Activated CD4-positive, alpha-beta T cell treated with anti-CD3 and anti-CD28 coated beads for 36 hours (primary cell): ENCODE results near the gene HS3ST6. TPM values are rescaled to one million over a fixed set of nuclear protein-coding genes. Genes with fewer than 3 reads are reported as not detected.
"Not testable (repeated sequence)": the region's sequence is repeated elsewhere in the genome, so short reads cannot be mapped to it uniquely, and the experiment has no call there.

Experiments
- ATAC-seq: fragments of 200-7000 bp; cut with Tn5 transposase; one replicate; pipeline ENCODE4 v1.10.0; 2021; ENCODE audit warnings: mild to moderate bottlenecking, moderate library complexity
- CTCF ChIA-PET: fragments of 350-600 bp; sonication (Branson Sonifier 250); formaldehyde crosslinking; loops from one replicate; lab custom pipeline; 2021; ENCODE audit warnings: antibody characterized with exemption; lab: Charles Lee
- POLR2A ChIA-PET: fragments of 350-600 bp; sonication (Branson Sonifier 250); formaldehyde crosslinking; loops from one replicate; lab custom pipeline; 2021; ENCODE audit warnings: antibody characterized with exemption, inconsistent platforms; lab: Charles Lee
- DNase-seq: peaks from one replicate; pipeline ENCODE4 v3.0.0-alpha.2; 2020
- H3K27ac Mint-ChIP-seq: one replicate; pipeline ENCODE4 v1.8.0; 2021; ENCODE audit warnings: mixed read lengths
- H3K27me3 Mint-ChIP-seq: one replicate; pipeline ENCODE4 v1.8.0; 2021; ENCODE audit warnings: mixed read lengths
- H3K36me3 Mint-ChIP-seq: one replicate; pipeline ENCODE4 v1.8.0; 2021; ENCODE audit warnings: low read depth, mixed read lengths
- H3K4me1 Mint-ChIP-seq: one replicate; pipeline ENCODE4 v1.8.0; 2021; ENCODE audit warnings: mixed read lengths
- H3K4me3 Mint-ChIP-seq: one replicate; pipeline ENCODE4 v1.8.0; 2021; ENCODE audit warnings: mild to moderate bottlenecking, moderate library complexity, mixed read lengths
- H3K9me3 Mint-ChIP-seq: one replicate; pipeline ENCODE4 v1.8.0; 2021; ENCODE audit warnings: low read depth, mixed read lengths
- intact Hi-C, 2 experiments: fragments of 100-400 bp; cut with DNase I in 1 of 2; cut with micrococcal nuclease in 1 of 2; formaldehyde crosslinking; loops; one replicate each; pipeline versions ENCODE4 v1.14.2 to v1.15.1; 2022 to 2024; cut with DNase I, micrococcal nuclease
- total RNA-seq, 2 experiments: library from RNA; stranded (reverse); gene quantifications; one replicate each; pipeline ENCODE4 v1.2.3, GENCODE V29; 2021

Gene HS3ST6
- total RNA-seq, 2 experiments from 2014 or later, result not detected

DNA sequence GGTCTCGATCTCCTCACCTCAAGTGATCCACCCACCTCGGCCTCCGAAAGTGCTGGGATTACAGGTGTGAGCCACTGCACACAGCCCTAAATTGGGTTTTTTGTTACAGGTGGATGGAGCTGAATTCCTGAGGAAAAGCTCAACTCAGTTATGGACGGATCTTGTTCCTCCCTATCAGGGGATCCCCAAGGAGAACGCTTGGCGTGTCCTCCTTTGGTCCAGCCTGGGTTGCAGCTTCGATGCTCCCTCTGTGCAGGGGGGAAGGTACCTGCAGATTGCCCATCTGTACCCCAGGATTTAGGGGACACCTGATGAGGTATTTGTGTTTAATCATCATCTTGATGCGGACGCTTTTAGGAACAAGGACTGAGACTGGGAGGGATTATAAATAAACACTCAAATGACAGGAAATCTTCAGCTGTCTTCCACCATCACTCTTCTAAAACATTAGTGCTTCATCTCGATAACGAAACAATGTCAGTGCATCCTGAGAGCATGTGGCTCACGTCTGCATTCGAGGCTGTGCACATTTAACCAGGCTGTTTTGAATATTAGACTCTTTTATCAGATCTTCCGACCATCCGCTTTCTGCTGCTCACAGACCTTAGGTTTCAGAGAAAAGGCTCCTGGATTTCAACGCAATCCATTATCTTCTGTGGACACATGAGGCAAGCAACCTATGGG lies 28.0 kb downstream of the HS3ST6 start:
- Mint-ChIP-seq H3K9me3 (no peaks in the 10 kb centered on the region), H3K4me1 (no peaks in the 10 kb centered on the region), H3K27me3 (peaks cover 5% of the 10 kb centered on the region), H3K4me3 (no peak overlapping the region), H3K27ac (no peak overlapping the region), H3K36me3 (no peaks in the 10 kb centered on the region)
- intact Hi-C loops, result no loop called here
- DNase-seq (no peak), ATAC-seq (no peak)
- ChIA-PET POLR2A (no interaction called here), CTCF (interaction anchor here (0.6 kb wide), 1 partner anchor 933 kb away, joined by 4 read pairs; no protein-coding TSS in a partner anchor)

DNA sequence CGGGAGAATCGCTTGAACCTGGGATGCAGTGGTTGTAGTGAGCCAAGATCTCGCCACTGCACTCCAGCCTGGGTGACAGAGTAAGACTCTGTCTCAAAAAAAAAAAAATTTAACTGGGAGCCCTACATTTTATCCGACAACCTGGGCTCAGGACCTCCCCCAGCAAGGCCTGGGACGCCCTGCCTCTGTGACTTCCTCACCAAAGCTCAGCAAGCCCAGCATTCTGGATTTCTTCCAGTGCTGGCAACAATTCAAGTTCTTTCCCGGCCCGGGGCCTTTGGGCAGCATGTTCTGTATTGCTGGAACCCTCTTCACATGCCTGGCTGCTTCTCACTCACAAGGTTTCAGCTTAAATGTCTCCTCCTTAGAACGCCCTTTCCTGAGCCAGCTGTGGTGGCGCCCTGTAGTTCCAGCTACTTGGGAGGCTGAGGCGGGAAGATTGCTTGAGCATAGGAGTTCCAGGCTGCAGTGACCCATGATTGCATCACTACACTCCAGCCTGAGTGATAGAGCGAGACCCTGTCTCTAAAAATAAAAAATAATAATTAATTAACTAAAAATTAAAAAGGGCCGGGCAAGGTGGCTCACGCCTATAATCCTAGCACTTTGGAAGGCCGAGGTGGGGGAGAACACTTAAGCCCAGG lies 30.4 kb downstream of the HS3ST6 start:
- CTCF ChIA-PET, result interaction anchor here (0.8 kb wide), 1 partner anchor 19 kb away, joined by 3 read pairs; no protein-coding TSS in a partner anchor
- intact Hi-C loops, result no loop called here

DNA sequence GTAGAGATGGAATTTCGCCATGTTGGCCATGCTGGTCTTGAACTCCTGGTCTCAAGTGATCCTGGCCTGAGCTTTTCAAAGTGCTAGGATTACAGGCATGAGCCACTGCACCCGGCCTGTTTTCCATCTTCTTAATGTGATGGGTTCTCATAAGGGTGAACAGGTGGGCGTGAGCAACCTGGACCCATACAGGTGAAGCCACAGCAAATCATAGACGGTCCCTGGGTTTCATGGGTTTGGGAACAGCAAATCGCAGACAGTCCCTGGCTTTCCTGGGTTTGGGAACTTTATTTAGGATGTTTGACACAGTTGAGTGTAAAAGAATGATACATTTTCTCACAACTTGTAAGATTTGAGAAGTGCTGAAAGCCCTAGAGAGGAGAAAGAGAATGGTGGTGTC lies 33.3 kb downstream of the HS3ST6 start:
- Mint-ChIP-seq H3K27ac (no peak overlapping the region), H3K4me1 (no peaks in the 10 kb centered on the region), H3K9me3 (no peaks in the 10 kb centered on the region), H3K36me3 (no peaks in the 10 kb centered on the region), H3K4me3 (no peak overlapping the region), H3K27me3 (peaks cover 6% of the 10 kb centered on the region)
- ATAC-seq (no peak), DNase-seq (no peak)
- ChIA-PET CTCF (interaction anchor here (1.1 to 1.6 kb wide), 2 partner anchors 23 to 44 kb away, joined by 3 to 6 read pairs; no protein-coding TSS in a partner anchor), POLR2A (no interaction called here)
- intact Hi-C loops, result no loop called here

More for the DNA sequence above, 30.4 kb downstream of the HS3ST6 start:
- POLR2A ChIA-PET, result no interaction called here
- no peak overlapping the region for H3K4me3 Mint-ChIP-seq
- ATAC-seq (no peak), DNase-seq (no peak)
- no peaks in the 10 kb centered on the region for H3K9me3 Mint-ChIP-seq
- H3K27ac Mint-ChIP-seq, result no peak overlapping the region
- no peaks in the 10 kb centered on the region for H3K4me1 Mint-ChIP-seq
- no peaks in the 10 kb centered on the region for H3K36me3 Mint-ChIP-seq
- peaks cover 8% of the 10 kb centered on the region for H3K27me3 Mint-ChIP-seq

DNA sequence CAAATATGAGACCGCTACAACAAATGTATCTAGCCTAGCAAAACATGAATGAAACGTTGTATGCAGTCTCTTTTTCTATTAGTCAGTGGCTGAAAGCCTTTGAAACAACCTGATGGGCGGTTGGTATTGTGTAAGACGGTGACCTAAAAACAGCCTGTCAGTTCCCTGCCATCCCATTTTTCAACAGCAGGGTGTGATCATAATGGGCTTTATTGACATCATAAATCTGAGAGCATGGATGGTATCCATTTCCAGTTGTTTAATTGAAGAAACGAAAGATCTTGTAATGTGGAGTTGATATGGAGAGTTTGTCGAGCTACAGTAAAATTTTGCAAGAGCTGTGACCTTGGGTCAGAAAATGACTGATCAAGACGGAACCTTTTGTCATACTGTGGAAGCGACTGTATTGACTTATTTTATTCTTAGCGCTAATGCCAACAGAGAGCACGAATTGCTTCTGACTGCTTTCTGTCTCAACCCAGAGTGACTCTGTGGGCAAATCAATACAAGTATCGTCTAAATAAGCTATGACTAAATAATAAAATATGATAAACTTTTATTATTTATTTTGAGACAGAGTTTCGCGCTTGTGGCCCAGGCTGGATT lies 34.0 kb downstream of the HS3ST6 start:
- peaks cover 6% of the 10 kb centered on the region for H3K27me3 Mint-ChIP-seq
- DNase-seq (peak; percentile 27), ATAC-seq (peak; percentile 44)
- H3K27ac Mint-ChIP-seq, result no peak overlapping the region
- H3K9me3 Mint-ChIP-seq, result no peaks in the 10 kb centered on the region
- H3K4me3 Mint-ChIP-seq, result no peak overlapping the region
- POLR2A ChIA-PET, result no interaction called here
- intact Hi-C loops, result no loop called here
- no peaks in the 10 kb centered on the region for H3K36me3 Mint-ChIP-seq
- H3K4me1 Mint-ChIP-seq, result no peaks in the 10 kb centered on the region
- CTCF ChIA-PET, result interaction anchor here (1.1 to 1.6 kb wide), 2 partner anchors 22 to 44 kb away, joined by 3 to 6 read pairs; no protein-coding TSS in a partner anchor

DNA sequence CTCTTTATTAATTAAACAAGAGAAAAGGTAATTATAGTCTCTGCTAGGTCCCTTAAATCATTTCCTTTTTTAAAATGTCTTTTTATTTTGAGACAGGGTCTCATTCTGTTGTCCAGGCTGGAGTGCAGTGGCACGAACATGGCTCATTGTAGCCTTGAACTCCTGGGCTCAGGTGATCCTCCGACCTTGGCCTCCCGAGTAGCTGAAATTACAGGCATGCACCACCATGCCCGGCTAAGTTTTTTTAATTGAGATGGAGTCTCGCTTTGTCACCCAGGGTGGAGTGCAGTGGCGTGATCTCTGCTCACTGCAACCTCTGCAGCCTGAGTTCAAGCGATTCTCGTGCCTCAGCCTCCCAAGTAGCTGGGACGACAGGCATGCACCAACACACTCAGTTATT lies 37.0 kb downstream of the HS3ST6 start:
- H3K4me3 Mint-ChIP-seq, DNase-seq, intact Hi-C loops, POLR2A ChIA-PET, H3K9me3 Mint-ChIP-seq, ATAC-seq, H3K27ac Mint-ChIP-seq, H3K36me3 Mint-ChIP-seq, H3K4me1 Mint-ChIP-seq: not testable (repeated sequence)
- CTCF ChIA-PET, result interaction anchor here (0.9 kb wide), 1 partner anchor 12 kb away, joined by 3 read pairs; no protein-coding TSS in a partner anchor
- H3K27me3 Mint-ChIP-seq, result peaks cover 11% of the 10 kb centered on the region

DNA sequence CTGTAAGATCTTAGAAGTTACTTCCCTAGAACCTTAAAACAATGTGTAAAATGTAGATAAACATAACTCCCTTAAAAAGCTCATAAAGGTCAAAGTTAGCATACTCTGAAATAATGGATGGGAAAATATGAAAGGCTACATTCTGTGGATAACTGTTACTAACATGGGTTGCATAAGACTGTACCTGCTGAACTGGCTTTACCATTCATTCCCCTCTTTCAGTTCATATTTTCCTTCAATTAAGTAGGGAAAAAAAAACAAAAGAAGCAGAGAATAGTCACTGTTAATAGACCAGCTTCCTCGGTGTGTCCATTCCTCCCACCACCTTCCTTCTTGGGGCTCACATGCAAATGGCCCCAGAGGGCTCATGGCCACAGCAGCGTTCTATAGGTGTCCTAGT lies 38.7 kb downstream of the HS3ST6 start:
- intact Hi-C loops, result no loop called here
- Mint-ChIP-seq H3K4me3 (no peak overlapping the region), H3K36me3 (no peaks in the 10 kb centered on the region), H3K27ac (no peak overlapping the region), H3K9me3 (no peaks in the 10 kb centered on the region), H3K4me1 (no peaks in the 10 kb centered on the region), H3K27me3 (peaks cover 14% of the 10 kb centered on the region)
- DNase-seq, result no peak
- ChIA-PET CTCF (no interaction called here), POLR2A (no interaction called here)
- no peak for ATAC-seq

DNA sequence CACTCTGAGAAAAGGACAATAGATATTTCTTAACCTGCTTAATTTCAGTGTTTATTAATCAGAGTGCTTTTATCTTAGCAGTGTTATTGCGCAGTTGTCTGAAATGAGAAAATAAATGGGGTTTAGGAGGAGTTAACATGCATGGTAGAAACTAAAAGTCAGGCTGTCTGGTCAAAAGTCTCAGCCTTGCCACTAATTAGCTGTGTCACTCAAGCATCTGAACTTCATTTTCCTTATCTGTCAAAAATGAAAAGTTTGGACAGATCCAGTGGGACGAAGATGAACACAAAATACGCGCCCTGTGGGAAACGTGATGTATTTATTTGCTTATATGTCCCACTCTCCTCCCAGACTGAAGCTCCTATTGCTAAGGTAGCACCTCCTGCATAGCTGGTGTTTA lies 40.0 kb downstream of the HS3ST6 start:
- DNase-seq (no peak), ATAC-seq (no peak)
- H3K27ac Mint-ChIP-seq, result no peak overlapping the region
- H3K4me3 Mint-ChIP-seq, result no peak overlapping the region
- CTCF ChIA-PET, result interaction anchor here (1.5 to 1.9 kb wide), 2 partner anchors 9 to 51 kb away, joined by 5 read pairs; no protein-coding TSS in a partner anchor
- intact Hi-C loops, result no loop called here
- POLR2A ChIA-PET, result interaction anchor here (0.5 kb wide), 1 partner anchor 94 kb away, joined by 4 read pairs; no protein-coding TSS in a partner anchor
- H3K36me3 Mint-ChIP-seq, result no peaks in the 10 kb centered on the region
- no peaks in the 10 kb centered on the region for H3K9me3 Mint-ChIP-seq
- peaks cover 17% of the 10 kb centered on the region for H3K27me3 Mint-ChIP-seq
- no peaks in the 10 kb centered on the region for H3K4me1 Mint-ChIP-seq

DNA sequence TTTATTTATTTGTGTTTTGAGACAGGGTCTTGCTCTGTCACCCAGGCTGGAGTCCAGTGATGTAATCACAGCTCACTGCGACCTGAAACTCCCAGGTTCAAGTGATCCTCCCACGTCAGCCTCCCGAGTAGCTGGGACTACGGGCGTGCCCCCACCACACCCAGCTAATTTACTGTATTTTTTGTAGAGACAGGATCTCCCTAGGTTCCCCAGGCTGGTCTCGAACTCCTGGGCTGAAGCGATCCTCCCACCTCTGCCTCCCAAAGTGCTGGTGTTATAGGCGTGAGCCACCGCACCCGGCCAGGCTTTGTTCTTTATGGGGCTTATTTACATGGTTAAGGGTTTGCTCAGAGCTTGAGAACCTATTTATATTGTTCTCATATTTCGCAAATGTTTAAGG lies 40.4 kb downstream of the HS3ST6 start:
- H3K27ac Mint-ChIP-seq, result no peak overlapping the region
- H3K27me3 Mint-ChIP-seq, result peaks cover 17% of the 10 kb centered on the region
- no peak overlapping the region for H3K4me3 Mint-ChIP-seq
- H3K36me3 Mint-ChIP-seq, result no peaks in the 10 kb centered on the region
- intact Hi-C loops, result no loop called here
- ChIA-PET CTCF (interaction anchor here (1.5 to 2.6 kb wide), 3 partner anchors 9 to 51 kb away, joined by 5 to 6 read pairs (median 5); no protein-coding TSS in a partner anchor), POLR2A (no interaction called here)
- no peaks in the 10 kb centered on the region for H3K9me3 Mint-ChIP-seq
- DNase-seq (no peak), ATAC-seq (no peak)
- no peaks in the 10 kb centered on the region for H3K4me1 Mint-ChIP-seq

DNA sequence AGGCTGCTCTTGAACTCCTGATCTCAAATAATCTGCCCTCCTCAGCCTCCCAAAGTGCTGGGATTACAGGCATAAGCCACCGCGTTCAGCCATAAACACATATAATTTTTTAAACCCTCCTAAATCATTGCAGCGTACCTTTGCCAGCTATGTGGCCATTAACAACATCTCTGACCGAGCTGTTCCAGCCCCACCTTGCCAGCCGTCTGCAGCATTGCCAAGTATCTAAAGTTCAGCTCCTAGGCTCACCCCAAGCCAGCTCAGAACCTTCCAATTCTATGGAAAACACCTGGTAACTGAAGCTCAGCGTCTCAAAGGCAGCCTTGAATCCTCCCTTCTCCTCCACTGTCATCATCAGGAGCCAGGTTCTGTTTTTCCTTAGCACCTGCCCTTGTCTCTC lies 41.1 kb downstream of the HS3ST6 start:
- DNase-seq (no peak), ATAC-seq (no peak)
- Mint-ChIP-seq H3K4me1 (peaks cover 3% of the 10 kb centered on the region), H3K27ac (no peak overlapping the region), H3K27me3 (peaks cover 23% of the 10 kb centered on the region), H3K36me3 (no peaks in the 10 kb centered on the region), H3K4me3 (no peak overlapping the region), H3K9me3 (no peaks in the 10 kb centered on the region)
- ChIA-PET CTCF (interaction anchor here (0.9 to 2.6 kb wide), 3 partner anchors 8 to 15 kb away, joined by 4 to 6 read pairs (median 5); no protein-coding TSS in a partner anchor), POLR2A (no interaction called here)
- intact Hi-C loops, result no loop called here

DNA sequence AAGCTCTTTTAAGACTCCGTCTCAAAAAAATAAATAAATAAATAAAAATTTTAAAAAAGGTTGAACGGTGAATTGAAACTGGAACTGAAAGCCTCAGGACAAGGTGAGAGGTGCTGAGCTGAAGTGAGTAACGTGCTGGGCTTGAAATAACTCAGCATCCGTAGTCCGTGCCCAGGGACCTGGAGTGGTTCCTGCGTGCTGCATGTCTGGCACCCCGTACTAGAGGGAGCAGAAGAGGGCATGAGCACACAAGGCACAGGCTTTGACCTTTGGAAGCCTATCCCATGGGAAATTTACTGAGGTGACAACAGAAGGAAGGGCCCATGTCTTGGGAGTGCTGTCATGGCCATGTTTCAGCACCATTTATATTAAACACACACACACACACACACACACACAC lies 41.7 kb downstream of the HS3ST6 start:
- no peaks in the 10 kb centered on the region for H3K36me3 Mint-ChIP-seq
- ATAC-seq (peak; percentile 78), DNase-seq (peak; percentile 39)
- no peaks in the 10 kb centered on the region for H3K9me3 Mint-ChIP-seq
- intact Hi-C loops, result no loop called here
- ChIA-PET POLR2A (interaction anchor here (0.7 kb wide), 1 partner anchor 451 kb away, joined by 3 read pairs; no protein-coding TSS in a partner anchor), CTCF (interaction anchor here (0.9 to 2.6 kb wide), 3 partner anchors 9 to 19 kb away, joined by 4 to 6 read pairs (median 4); no protein-coding TSS in a partner anchor)
- H3K4me1 Mint-ChIP-seq, result peaks cover 3% of the 10 kb centered on the region
- no peak overlapping the region for H3K27ac Mint-ChIP-seq
- H3K4me3 Mint-ChIP-seq, result no peak overlapping the region
- peaks cover 22% of the 10 kb centered on the region for H3K27me3 Mint-ChIP-seq

DNA sequence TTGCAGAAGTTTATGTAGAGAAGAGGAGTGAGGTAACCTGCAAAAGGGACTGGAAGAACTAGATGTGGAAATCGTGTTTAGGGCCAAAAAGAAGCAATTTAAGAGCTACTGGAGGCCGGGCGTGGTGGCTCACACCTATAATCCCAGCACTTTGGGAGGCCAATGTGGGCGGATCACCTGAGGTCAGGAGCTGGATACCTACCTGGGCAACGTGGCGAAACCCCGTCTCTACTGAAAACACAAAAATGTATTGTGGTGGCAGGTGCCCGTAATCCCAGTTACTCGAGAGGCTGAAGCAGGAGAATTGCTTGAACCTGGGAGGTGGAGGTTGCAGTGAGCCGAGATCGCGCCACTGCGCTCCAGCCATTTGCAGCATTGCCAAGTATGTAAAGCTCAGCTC lies 42.1 kb downstream of the HS3ST6 start:
- ATAC-seq, intact Hi-C loops: not testable (repeated sequence)
- CTCF ChIA-PET, result interaction anchor here (1.0 to 2.6 kb wide), 2 partner anchors 14 to 19 kb away, joined by 4 to 6 read pairs; no protein-coding TSS in a partner anchor

More for the DNA sequence above, 42.1 kb downstream of the HS3ST6 start:
- not testable (repeated sequence) for H3K27ac Mint-ChIP-seq, DNase-seq, H3K4me3 Mint-ChIP-seq, H3K9me3 Mint-ChIP-seq, H3K36me3 Mint-ChIP-seq, H3K4me1 Mint-ChIP-seq
- POLR2A ChIA-PET, result interaction anchor here (0.7 kb wide), 2 partner anchors 109 to 452 kb away, joined by 3 read pairs; no protein-coding TSS in a partner anchor
- H3K27me3 Mint-ChIP-seq, result peaks cover 22% of the 10 kb centered on the region
